Measurements from ENCODE around the gene ANXA1. TPM values are rescaled to one million over a fixed set of nuclear protein-coding genes. Genes with fewer than 3 reads are reported as not detected.

The ANXA1 gene
- total RNA-seq, 1 experiment from 2014 or later = 72.0 TPM

DNA sequence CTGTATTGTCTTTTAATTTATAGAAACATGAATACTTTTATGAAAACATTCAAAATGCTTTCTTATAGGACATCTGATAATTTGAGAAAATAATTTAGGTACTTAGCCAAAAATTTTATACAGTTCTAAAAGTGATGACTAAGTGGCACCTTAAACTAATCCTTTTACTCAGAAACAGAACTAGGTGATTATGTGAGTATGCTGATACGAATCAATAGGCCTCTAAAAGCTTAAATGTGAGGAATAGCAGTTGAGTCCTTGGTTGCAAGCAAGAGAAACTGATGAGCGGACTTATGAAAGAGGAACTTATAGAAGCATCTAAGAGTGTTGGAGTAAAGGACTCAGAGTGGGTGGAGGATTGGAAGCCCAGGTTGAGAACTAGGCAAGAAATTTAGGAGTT lies 26.4 kb downstream of the ANXA1 start:
- Histone ChIP-seq H3K4me3 (ENCODE audit: low read depth in 2 of 2, low read length in 2 of 2) (no peak overlapping the region), H3K9me3 (ENCODE audit: control insufficient read depth, insufficient read depth, low read depth, low read length) (no peaks in the 10 kb centered on the region), H3K27ac (ENCODE audit: low read length) (no peak overlapping the region), H3K4me1 (ENCODE audit: control insufficient read depth, insufficient read depth, low read length) (no peaks in the 10 kb centered on the region), H3K36me3 (ENCODE audit: control insufficient read depth, insufficient read depth, low read length) (no peaks in the 10 kb centered on the region), H3K27me3 (ENCODE audit: control insufficient read depth, insufficient read depth, low read length) (no peaks in the 10 kb centered on the region)
- in situ Hi-C loops (cut with HindIII; ENCODE audit: low pct_unique_long_range_greater_than_20kb, low sequenced_read_pairs) (no loop called here), intact Hi-C loops (cut with micrococcal nuclease; ENCODE audit: unreplicated experiment) (no loop called here)
- DNase-seq (ENCODE audit: low read depth, low spot score) = no peak
- BruUV-seq (replicated peaks) = no TSS peak
- TF ChIP-seq SIN3A (IDR thresholded peaks at IDR 0.05; ENCODE audit: borderline replicate concordance, insufficient read depth, low read depth, low read length) = no peak
- TF ChIP-seq, protein P1, sequence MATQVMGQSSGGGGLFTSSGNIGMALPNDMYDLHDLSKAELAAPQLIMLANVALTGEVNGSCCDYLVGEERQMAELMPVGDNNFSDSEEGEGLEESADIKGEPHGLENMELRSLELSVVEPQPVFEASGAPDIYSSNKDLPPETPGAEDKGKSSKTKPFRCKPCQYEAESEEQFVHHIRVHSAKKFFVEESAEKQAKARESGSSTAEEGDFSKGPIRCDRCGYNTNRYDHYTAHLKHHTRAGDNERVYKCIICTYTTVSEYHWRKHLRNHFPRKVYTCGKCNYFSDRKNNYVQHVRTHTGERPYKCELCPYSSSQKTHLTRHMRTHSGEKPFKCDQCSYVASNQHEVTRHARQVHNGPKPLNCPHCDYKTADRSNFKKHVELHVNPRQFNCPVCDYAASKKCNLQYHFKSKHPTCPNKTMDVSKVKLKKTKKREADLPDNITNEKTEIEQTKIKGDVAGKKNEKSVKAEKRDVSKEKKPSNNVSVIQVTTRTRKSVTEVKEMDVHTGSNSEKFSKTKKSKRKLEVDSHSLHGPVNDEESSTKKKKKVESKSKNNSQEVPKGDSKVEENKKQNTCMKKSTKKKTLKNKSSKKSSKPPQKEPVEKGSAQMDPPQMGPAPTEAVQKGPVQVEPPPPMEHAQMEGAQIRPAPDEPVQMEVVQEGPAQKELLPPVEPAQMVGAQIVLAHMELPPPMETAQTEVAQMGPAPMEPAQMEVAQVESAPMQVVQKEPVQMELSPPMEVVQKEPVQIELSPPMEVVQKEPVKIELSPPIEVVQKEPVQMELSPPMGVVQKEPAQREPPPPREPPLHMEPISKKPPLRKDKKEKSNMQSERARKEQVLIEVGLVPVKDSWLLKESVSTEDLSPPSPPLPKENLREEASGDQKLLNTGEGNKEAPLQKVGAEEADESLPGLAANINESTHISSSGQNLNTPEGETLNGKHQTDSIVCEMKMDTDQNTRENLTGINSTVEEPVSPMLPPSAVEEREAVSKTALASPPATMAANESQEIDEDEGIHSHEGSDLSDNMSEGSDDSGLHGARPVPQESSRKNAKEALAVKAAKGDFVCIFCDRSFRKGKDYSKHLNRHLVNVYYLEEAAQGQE (IDR thresholded peaks at IDR 0.05; ENCODE audit: insufficient read depth in 1 of 2, low read depth in 2 of 2, low read length in 1 of 2) = no peak
- CTCF ChIA-PET = no interaction called here
- no peak for ATAC-seq
- POLR2A ChIA-PET = no interaction called here

DNA sequence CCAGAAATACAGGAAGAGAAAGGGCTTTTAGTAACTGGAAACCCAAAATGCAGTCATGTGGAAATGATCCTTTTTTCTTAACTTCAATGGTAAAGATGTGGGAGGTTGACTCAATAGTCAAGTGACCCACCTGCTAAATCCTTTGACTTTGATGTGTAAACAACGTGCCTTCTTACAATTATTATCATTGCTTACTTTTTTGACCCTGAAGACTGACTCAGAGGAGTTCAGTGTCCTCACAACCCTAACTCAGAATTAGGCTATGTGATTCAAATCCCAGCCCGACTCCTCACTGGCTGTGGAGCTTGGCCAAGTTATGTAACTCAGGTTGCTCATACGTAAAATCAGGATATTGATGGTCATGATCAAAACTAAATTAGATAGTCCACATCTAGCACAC lies 27.9 kb downstream of the ANXA1 start:
- BruUV-seq (replicated peaks) = no TSS peak

More for the DNA sequence above, 27.9 kb downstream of the ANXA1 start:
- Histone ChIP-seq H3K4me1 (ENCODE audit: control insufficient read depth, insufficient read depth, low read length) (no peaks in the 10 kb centered on the region), H3K9me3 (ENCODE audit: control insufficient read depth, insufficient read depth, low read depth, low read length) (no peaks in the 10 kb centered on the region), H3K27me3 (ENCODE audit: control insufficient read depth, insufficient read depth, low read length) (no peaks in the 10 kb centered on the region), H3K4me3 (ENCODE audit: low read depth in 2 of 2, low read length in 2 of 2) (no peak overlapping the region), H3K27ac (ENCODE audit: low read length) (no peak overlapping the region), H3K36me3 (ENCODE audit: control insufficient read depth, insufficient read depth, low read length) (no peaks in the 10 kb centered on the region)
- in situ Hi-C loops (cut with HindIII; ENCODE audit: low pct_unique_long_range_greater_than_20kb, low sequenced_read_pairs) (no loop called here), intact Hi-C loops (cut with micrococcal nuclease; ENCODE audit: unreplicated experiment) (no loop called here)
- DNase-seq (ENCODE audit: low read depth, low spot score) (no peak), ATAC-seq (no peak)
- ChIA-PET CTCF (no interaction called here), POLR2A (no interaction called here)
- no peak for TF ChIP-seq SIN3A (IDR thresholded peaks at IDR 0.05; ENCODE audit: borderline replicate concordance, insufficient read depth, low read depth, low read length)
- no peak for TF ChIP-seq POLR2AphosphoS5 (IDR thresholded peaks at IDR 0.05; ENCODE audit: low read depth, low read length)
- TF ChIP-seq, protein P2, sequence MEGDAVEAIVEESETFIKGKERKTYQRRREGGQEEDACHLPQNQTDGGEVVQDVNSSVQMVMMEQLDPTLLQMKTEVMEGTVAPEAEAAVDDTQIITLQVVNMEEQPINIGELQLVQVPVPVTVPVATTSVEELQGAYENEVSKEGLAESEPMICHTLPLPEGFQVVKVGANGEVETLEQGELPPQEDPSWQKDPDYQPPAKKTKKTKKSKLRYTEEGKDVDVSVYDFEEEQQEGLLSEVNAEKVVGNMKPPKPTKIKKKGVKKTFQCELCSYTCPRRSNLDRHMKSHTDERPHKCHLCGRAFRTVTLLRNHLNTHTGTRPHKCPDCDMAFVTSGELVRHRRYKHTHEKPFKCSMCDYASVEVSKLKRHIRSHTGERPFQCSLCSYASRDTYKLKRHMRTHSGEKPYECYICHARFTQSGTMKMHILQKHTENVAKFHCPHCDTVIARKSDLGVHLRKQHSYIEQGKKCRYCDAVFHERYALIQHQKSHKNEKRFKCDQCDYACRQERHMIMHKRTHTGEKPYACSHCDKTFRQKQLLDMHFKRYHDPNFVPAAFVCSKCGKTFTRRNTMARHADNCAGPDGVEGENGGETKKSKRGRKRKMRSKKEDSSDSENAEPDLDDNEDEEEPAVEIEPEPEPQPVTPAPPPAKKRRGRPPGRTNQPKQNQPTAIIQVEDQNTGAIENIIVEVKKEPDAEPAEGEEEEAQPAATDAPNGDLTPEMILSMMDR (IDR thresholded peaks at IDR 0.05) = no peak
- TF ChIP-seq TCF7L2 (IDR thresholded peaks at IDR 0.05; ENCODE audit: low read depth, low read length) = no peak
- TF ChIP-seq, protein P1 (IDR thresholded peaks at IDR 0.05; ENCODE audit: insufficient read depth in 1 of 2, low read depth in 2 of 2, low read length in 1 of 2) = no peak

Data from Panc1 (cell line).